Measurements from ENCODE around the gene COX4I1.

- TF ChIP-seq CTCF (IDR thresholded peaks at IDR 0.05; ENCODE audit: insufficient read depth, low read depth, low read length), result no peak
- TF ChIP-seq EZH2 (IDR thresholded peaks at IDR 0.05; ENCODE audit: insufficient read depth, low read length), result no peak
Measured at GRCh38 chr16:85825326-85825725, 25.8 kb downstream of the COX4I1 start.

Measured in astrocyte (in vitro differentiated cells and primary cell).